NCI-H2196 (cell line): ENCODE measurements around the gene C1orf210.

Experiments
- DNase-seq: peaks from one replicate; lab custom pipeline; 2025; ENCODE audit not compliant: unreplicated experiment; lab: John Stamatoyannopoulos, UW

The C1orf210 gene

GRCh38 chr1:43253876-43254275 lies 31.5 kb downstream of the C1orf210 start:
- no peak for DNase-seq

GRCh38 chr1:43253173-43253572 lies 32.2 kb downstream of the C1orf210 start:
- no peak for DNase-seq

- DNase-seq, result no peak
Measured at GRCh38 chr1:43252225-43252624, 33.2 kb downstream of the C1orf210 start.

- no peak for DNase-seq
Measured at GRCh38 chr1:43251024-43251423, 34.4 kb downstream of the C1orf210 start.

GRCh38 chr1:43250351-43250761 lies 35.0 kb downstream of the C1orf210 start:
- no peak for DNase-seq

- no peak for DNase-seq
Measured at GRCh38 chr1:43247256-43247921, 38.0 kb downstream of the C1orf210 start.

GRCh38 chr1:43246466-43247213 lies 38.7 kb downstream of the C1orf210 start:
- no peak for DNase-seq

GRCh38 chr1:43243299-43243698 lies 42.1 kb downstream of the C1orf210 start:
- DNase-seq, result no peak

- DNase-seq, result no peak
Measured at GRCh38 chr1:43241413-43241836, 44.0 kb downstream of the C1orf210 start.

- DNase-seq, result no peak
Measured at GRCh38 chr1:43239484-43239883, 45.9 kb downstream of the C1orf210 start.

- no peak for DNase-seq
Measured at GRCh38 chr1:43238991-43239469, 46.4 kb downstream of the C1orf210 start.

GRCh38 chr1:43238085-43238484 lies 47.3 kb downstream of the C1orf210 start:
- DNase-seq, result peak; percentile 57

- DNase-seq, result no peak
Measured at GRCh38 chr1:43237121-43237520, 48.3 kb downstream of the C1orf210 start.

- no peak for DNase-seq
Measured at GRCh38 chr1:43235451-43236121, 49.8 kb downstream of the C1orf210 start.

- DNase-seq, result no peak
Measured at GRCh38 chr1:43235040-43235439, 50.3 kb downstream of the C1orf210 start.

- no peak for DNase-seq
Measured at GRCh38 chr1:43234267-43234666, 51.1 kb downstream of the C1orf210 start.

GRCh38 chr1:43233631-43234030 lies 51.8 kb downstream of the C1orf210 start:
- no peak for DNase-seq

GRCh38 chr1:43232482-43232881 lies 52.9 kb downstream of the C1orf210 start:
- no peak for DNase-seq

GRCh38 chr1:43232074-43232473 lies 53.3 kb downstream of the C1orf210 start:
- DNase-seq, result no peak
